ENCODE results near the gene GRM1. TPM values are rescaled to one million over a fixed set of nuclear protein-coding genes. Genes with fewer than 3 reads are reported as not detected.

Gene GRM1
- total RNA-seq, 4 donors from 2014 or later, result under 0.01 to 0.19 TPM; not detected in 2

GRCh38 chr6:146258206-146258605, 229.3 kb downstream of the GRM1 start:
- WGBS, result 76% methylated on average over 1 of the region's 1 CpG

GRCh38 chr6:146260886-146261285, 232.0 kb downstream of the GRM1 start:
- no peak overlapping the region for H3K4me3 ChIP-seq
- no peak for DNase-seq (ENCODE audit: extremely low spot score)
- intact Hi-C loops (cut with DNase I), result no loop called here
- no peaks in the 10 kb centered on the region for H3K4me1 ChIP-seq
- H3K36me3 ChIP-seq, result no peaks in the 10 kb centered on the region
- H3K27ac ChIP-seq (replicated peaks in 1 of 4), result no peak overlapping the region
- 46% methylated on average over 4 of the region's 4 CpGs for WGBS
- no peaks in the 10 kb centered on the region for H3K9me3 ChIP-seq
- no peaks in the 10 kb centered on the region for H3K27me3 ChIP-seq
- TF ChIP-seq EP300 (IDR thresholded peaks at IDR 0.05), result no peak
- TF ChIP-seq CTCF (IDR thresholded peaks at IDR 0.05), result no peak
- TF ChIP-seq POLR2AphosphoS5 (IDR thresholded peaks at IDR 0.05), result no peak
- no peak for TF ChIP-seq POLR2A (IDR thresholded peaks at IDR 0.05; ENCODE audit: low read depth)

More at GRCh38 chr6:146258206-146258605, 229.3 kb downstream of the GRM1 start:
- TF ChIP-seq CTCF (IDR thresholded peaks at IDR 0.05) (no peak), POLR2AphosphoS5 (IDR thresholded peaks at IDR 0.05) (no peak), EP300 (IDR thresholded peaks at IDR 0.05) (no peak), POLR2A (IDR thresholded peaks at IDR 0.05; ENCODE audit: low read depth) (no peak)
- Histone ChIP-seq H3K4me3 (no peak overlapping the region), H3K36me3 (no peaks in the 10 kb centered on the region), H3K27ac (replicated peaks in 1 of 4) (no peak overlapping the region), H3K4me1 (no peaks in the 10 kb centered on the region), H3K27me3 (no peaks in the 10 kb centered on the region), H3K9me3 (no peaks in the 10 kb centered on the region)
- intact Hi-C loops (cut with DNase I), result no loop called here
- DNase-seq (ENCODE audit: extremely low spot score), result no peak

GRCh38 chr6:146265056-146265455, 236.2 kb downstream of the GRM1 start:
- Histone ChIP-seq H3K36me3 (no peaks in the 10 kb centered on the region), H3K4me3 (no peak overlapping the region), H3K9me3 (no peaks in the 10 kb centered on the region), H3K27me3 (no peaks in the 10 kb centered on the region), H3K27ac (replicated peaks in 1 of 4) (no peak overlapping the region), H3K4me1 (no peaks in the 10 kb centered on the region)
- 100% methylated on average over 2 of the region's 2 CpGs for WGBS
- intact Hi-C loops (cut with DNase I), result no loop called here
- TF ChIP-seq CTCF (IDR thresholded peaks at IDR 0.05), result no peak
- no peak for TF ChIP-seq POLR2A (IDR thresholded peaks at IDR 0.05; ENCODE audit: low read depth)
- TF ChIP-seq POLR2AphosphoS5 (IDR thresholded peaks at IDR 0.05), result no peak
- TF ChIP-seq EP300 (IDR thresholded peaks at IDR 0.05), result no peak
- DNase-seq (ENCODE audit: extremely low spot score), result no peak

- Histone ChIP-seq H3K9me3 (no peaks in the 10 kb centered on the region), H3K4me1 (no peaks in the 10 kb centered on the region), H3K4me3 (no peak overlapping the region), H3K36me3 (no peaks in the 10 kb centered on the region), H3K27ac (replicated peaks in 1 of 4) (no peak overlapping the region), H3K27me3 (no peaks in the 10 kb centered on the region)
- TF ChIP-seq EP300 (IDR thresholded peaks at IDR 0.05), result no peak
- TF ChIP-seq CTCF (IDR thresholded peaks at IDR 0.05), result no peak
- no peak for TF ChIP-seq POLR2AphosphoS5 (IDR thresholded peaks at IDR 0.05)
- TF ChIP-seq POLR2A (IDR thresholded peaks at IDR 0.05; ENCODE audit: low read depth), result no peak
- DNase-seq (ENCODE audit: extremely low spot score), result no peak
- WGBS, result 94% methylated on average over 17 of the region's 18 CpGs
- intact Hi-C loops (cut with DNase I), result no loop called here
Measured at GRCh38 chr6:146267447-146267846, 238.6 kb downstream of the GRM1 start.

GRCh38 chr6:146267946-146268345, 239.1 kb downstream of the GRM1 start:
- no peak for DNase-seq (ENCODE audit: extremely low spot score)
- Histone ChIP-seq H3K4me1 (no peaks in the 10 kb centered on the region), H3K27me3 (no peaks in the 10 kb centered on the region), H3K36me3 (no peaks in the 10 kb centered on the region), H3K27ac (replicated peaks in 1 of 4) (no peak overlapping the region), H3K4me3 (no peak overlapping the region), H3K9me3 (no peaks in the 10 kb centered on the region)
- intact Hi-C loops (cut with DNase I), result no loop called here
- TF ChIP-seq EP300 (IDR thresholded peaks at IDR 0.05) (no peak), POLR2AphosphoS5 (IDR thresholded peaks at IDR 0.05) (no peak), CTCF (IDR thresholded peaks at IDR 0.05) (no peak), POLR2A (IDR thresholded peaks at IDR 0.05; ENCODE audit: low read depth) (no peak)
- 73% methylated on average over 1 of the region's 1 CpG for WGBS
